Uterus (tissue), 4 donors: ENCODE measurements around the gene VTA1. TPM values are rescaled to one million over a fixed set of nuclear protein-coding genes. Genes with fewer than 3 reads are reported as not detected.

Source experiments
- DNase-seq, 2 donors: peaks; one replicate each; pipeline ENCODE4 v3.0.0-alpha.2; 2019 to 2020
- H3K27ac ChIP-seq, 2 donors: fragments of 200-600 bp; sonication (generic); 1 replicate in 1 of 2; 2 replicates in 1 of 2; pipeline ENCODE4 v1.5.1; 2016 to 2018
- H3K27me3 ChIP-seq, 2 donors: fragments of 200-600 bp; sonication (generic); one replicate each; pipeline ENCODE4 v1.5.1; 2018 to 2019; ENCODE audit warnings: control low read depth in 1 of 2
- H3K36me3 ChIP-seq, 2 donors: fragments of 200-600 bp; sonication (generic); one replicate each; pipeline ENCODE4 v1.5.1; 2019; ENCODE audit warnings: control low read depth in 1 of 2
- H3K4me1 ChIP-seq, 2 donors: fragments of 200-600 bp; sonication (generic); one replicate each; pipeline ENCODE4 v1.5.1; 2018 to 2019; ENCODE audit warnings: control low read depth in 1 of 2
- H3K4me3 ChIP-seq, 2 donors: fragments of 200-600 bp; sonication (generic); 1 replicate in 1 of 2; 2 replicates in 1 of 2; pipeline ENCODE4 v1.5.1; 2018 to 2019; ENCODE audit warnings: mild to moderate bottlenecking in 1 of 2
- H3K9me3 ChIP-seq, 2 donors: fragments of 200-600 bp; sonication (generic); one replicate each; pipeline ENCODE4 v1.5.1; 2019; ENCODE audit warnings: control low read depth in 1 of 2
- POLR2A ChIP-seq, 2 donors: fragments of 450-650 bp; IDR thresholded peaks; one replicate each; pipeline ENCODE4 v1.6.1; 2016; ENCODE audit warnings: antibody characterized with exemption in 2 of 2, mild to moderate bottlenecking in 1 of 2, moderate library complexity in 1 of 2
- intact Hi-C: fragments of 100-400 bp; cut with DNase I; formaldehyde crosslinking; loops from one replicate; pipeline ENCODE4 v1.15.1; 2023; ENCODE audit warnings: low total_unique reads
- total RNA-seq, 4 donors: library from RNA; depleted of rRNA in 3 of 4; stranded (reverse); fragments of >200 nt in 3 of 4; gene quantifications; one replicate each; pipeline versions ENCODE4 v1.1.0 to v1.2.4, GENCODE V29; 2014 to 2023
- TF ChIP-seq, protein P1 (sequence below), 4 experiments: fragments of 200-600 bp in 2 of 4; fragments of 450-650 bp in 2 of 4; sonication (generic) in 2 of 4; IDR thresholded peaks; one replicate each; pipeline ENCODE4 v1.5.1; 2016 to 2019; ENCODE audit warnings: antibody characterized with exemption in 4 of 4, mild to moderate bottlenecking in 2 of 4, moderate library complexity in 1 of 4
- donor health status: DM: yes; HTN: yes; CAD: no.

The VTA1 gene
- total RNA-seq, 4 donors from 2014 or later = 25.9 to 68.7 (median 38.2) TPM

DNA sequence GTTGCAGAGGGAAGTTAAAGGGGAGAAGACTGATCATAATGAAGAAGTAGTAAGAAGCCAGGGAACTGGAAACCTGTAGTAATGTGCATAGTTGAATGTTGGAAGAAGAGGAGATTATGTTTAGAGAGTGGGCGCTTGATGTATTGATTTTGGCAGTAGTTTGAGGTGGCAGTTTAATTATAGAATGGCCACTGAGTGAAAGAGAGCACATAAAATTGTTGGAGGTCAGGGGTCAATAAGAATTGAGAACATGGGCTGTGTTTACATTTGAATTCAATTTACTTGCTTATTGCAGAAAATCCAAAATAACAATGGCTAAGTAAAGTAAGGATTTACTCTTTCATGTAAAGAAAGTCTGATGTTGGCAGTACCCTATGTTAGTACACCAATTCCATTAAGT lies 15.7 kb downstream of the VTA1 start:
- DNase-seq = no peak
- no peaks in the 10 kb centered on the region for H3K9me3 ChIP-seq
- no peaks in the 10 kb centered on the region for H3K36me3 ChIP-seq
- no peak overlapping the region for H3K4me3 ChIP-seq
- no peak overlapping the region for H3K27ac ChIP-seq
- TF ChIP-seq, protein P1, sequence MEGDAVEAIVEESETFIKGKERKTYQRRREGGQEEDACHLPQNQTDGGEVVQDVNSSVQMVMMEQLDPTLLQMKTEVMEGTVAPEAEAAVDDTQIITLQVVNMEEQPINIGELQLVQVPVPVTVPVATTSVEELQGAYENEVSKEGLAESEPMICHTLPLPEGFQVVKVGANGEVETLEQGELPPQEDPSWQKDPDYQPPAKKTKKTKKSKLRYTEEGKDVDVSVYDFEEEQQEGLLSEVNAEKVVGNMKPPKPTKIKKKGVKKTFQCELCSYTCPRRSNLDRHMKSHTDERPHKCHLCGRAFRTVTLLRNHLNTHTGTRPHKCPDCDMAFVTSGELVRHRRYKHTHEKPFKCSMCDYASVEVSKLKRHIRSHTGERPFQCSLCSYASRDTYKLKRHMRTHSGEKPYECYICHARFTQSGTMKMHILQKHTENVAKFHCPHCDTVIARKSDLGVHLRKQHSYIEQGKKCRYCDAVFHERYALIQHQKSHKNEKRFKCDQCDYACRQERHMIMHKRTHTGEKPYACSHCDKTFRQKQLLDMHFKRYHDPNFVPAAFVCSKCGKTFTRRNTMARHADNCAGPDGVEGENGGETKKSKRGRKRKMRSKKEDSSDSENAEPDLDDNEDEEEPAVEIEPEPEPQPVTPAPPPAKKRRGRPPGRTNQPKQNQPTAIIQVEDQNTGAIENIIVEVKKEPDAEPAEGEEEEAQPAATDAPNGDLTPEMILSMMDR (IDR thresholded peaks at IDR 0.05) = no peak
- TF ChIP-seq POLR2A (IDR thresholded peaks at IDR 0.05) = no peak
- H3K27me3 ChIP-seq = no peaks in the 10 kb centered on the region
- no peaks in the 10 kb centered on the region for H3K4me1 ChIP-seq
- intact Hi-C loops = no loop called here

DNA sequence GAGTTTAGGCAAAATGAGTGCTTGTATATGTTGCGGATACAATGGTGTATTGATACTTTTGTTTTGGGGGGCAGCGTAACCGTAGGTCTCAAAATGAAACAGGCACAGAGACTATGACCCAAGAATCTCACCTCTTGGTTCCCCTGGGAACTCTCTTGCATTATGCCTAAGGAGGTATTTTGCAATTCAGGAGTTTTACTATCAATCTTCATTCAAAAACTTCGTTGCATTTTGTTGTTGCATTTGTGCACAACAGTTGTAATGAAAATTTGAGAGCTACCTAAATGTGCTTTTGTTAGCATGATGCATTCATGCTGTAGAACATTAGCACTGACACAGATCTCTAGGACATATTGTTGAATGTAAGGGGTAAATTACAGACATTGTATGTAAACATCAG lies 18.2 kb downstream of the VTA1 start:
- no peaks in the 10 kb centered on the region for H3K27me3 ChIP-seq
- no peak overlapping the region for H3K4me3 ChIP-seq
- no peaks in the 10 kb centered on the region for H3K9me3 ChIP-seq
- no peak for DNase-seq
- H3K36me3 ChIP-seq = no peaks in the 10 kb centered on the region
- no peak for TF ChIP-seq POLR2A (IDR thresholded peaks at IDR 0.05)
- TF ChIP-seq, protein P1 (IDR thresholded peaks at IDR 0.05) = no peak
- H3K27ac ChIP-seq = no peak overlapping the region
- H3K4me1 ChIP-seq = no peaks in the 10 kb centered on the region
- intact Hi-C loops = no loop called here

DNA sequence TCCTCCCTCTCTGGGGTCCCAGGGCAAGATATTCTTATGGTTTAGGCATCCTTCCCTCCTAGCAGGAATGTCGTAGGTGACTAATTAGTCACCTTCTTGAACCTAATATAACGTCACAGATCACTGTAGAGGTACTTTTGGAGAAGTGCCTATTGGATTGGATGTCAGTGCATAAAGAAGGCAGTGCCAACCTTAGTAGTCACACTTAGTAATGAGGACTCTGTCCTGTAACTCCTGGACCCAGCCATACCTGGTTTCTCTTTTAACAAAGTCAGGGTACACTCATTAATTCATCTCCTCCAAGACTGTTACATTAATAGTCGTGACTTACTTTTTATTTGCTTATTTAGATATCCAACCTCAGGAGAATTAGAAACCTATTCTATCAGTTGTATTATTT lies 20.0 kb downstream of the VTA1 start:
- TF ChIP-seq, protein P1 (IDR thresholded peaks at IDR 0.05) = no peak
- no peak for TF ChIP-seq POLR2A (IDR thresholded peaks at IDR 0.05)
- intact Hi-C loops = no loop called here
- no peaks in the 10 kb centered on the region for H3K27me3 ChIP-seq
- no peaks in the 10 kb centered on the region for H3K4me1 ChIP-seq
- no peaks in the 10 kb centered on the region for H3K36me3 ChIP-seq
- DNase-seq = no peak
- H3K27ac ChIP-seq = no peak overlapping the region
- H3K4me3 ChIP-seq = no peak overlapping the region
- no peaks in the 10 kb centered on the region for H3K9me3 ChIP-seq

DNA sequence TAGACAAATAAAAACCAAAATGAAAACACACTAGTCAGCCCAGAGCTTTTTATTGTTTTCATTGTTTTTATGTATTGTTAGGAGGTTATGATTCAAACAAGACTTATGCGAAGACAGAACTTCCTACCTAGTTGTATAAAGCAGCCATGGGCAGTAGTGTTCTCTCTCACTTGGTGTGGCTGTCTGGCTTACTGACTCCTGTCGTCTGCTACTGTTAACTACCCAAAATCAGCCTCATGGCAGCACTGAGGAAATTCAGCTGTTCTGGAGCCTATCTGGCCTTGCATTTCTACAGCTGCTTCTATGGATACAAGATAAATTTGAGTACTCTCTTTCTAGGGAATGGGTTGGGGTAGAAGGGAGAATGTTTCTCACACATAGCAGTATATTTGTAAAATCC lies 20.4 kb downstream of the VTA1 start:
- H3K27me3 ChIP-seq = no peaks in the 10 kb centered on the region
- intact Hi-C loops = no loop called here
- H3K9me3 ChIP-seq = no peaks in the 10 kb centered on the region
- DNase-seq = no peak
- no peaks in the 10 kb centered on the region for H3K36me3 ChIP-seq
- no peak overlapping the region for H3K27ac ChIP-seq
- H3K4me1 ChIP-seq = no peaks in the 10 kb centered on the region
- H3K4me3 ChIP-seq = no peak overlapping the region
- no peak for TF ChIP-seq POLR2A (IDR thresholded peaks at IDR 0.05)
- TF ChIP-seq, protein P1 (IDR thresholded peaks at IDR 0.05) = no peak

DNA sequence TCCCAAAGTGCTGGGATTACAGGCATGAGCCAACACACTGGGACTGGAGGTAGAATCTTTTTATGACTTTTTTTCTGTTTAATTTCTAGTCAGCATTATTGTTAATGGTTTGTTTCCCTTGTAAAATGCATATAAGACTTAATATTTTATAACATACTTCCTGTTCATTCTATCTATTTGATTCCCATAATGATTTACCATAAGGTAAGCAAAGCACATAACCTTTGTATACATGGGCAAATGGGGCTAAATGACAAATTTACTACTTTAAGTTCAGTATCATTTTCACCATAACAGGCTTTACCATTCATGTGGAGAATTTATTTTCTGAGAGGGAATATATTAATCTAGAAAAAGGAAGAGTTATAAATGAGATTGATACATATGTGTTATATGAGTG lies 24.3 kb downstream of the VTA1 start:
- no peak for DNase-seq
- no peak overlapping the region for H3K4me3 ChIP-seq
- no peaks in the 10 kb centered on the region for H3K27me3 ChIP-seq
- no peak overlapping the region for H3K27ac ChIP-seq
- no peak for TF ChIP-seq POLR2A (IDR thresholded peaks at IDR 0.05)
- TF ChIP-seq, protein P1 (IDR thresholded peaks at IDR 0.05) = no peak
- intact Hi-C loops = no loop called here
- H3K9me3 ChIP-seq = no peaks in the 10 kb centered on the region
- no peaks in the 10 kb centered on the region for H3K36me3 ChIP-seq
- no peaks in the 10 kb centered on the region for H3K4me1 ChIP-seq
